G401.6 (cell line): ENCODE results near the gene LSP1.

Experiments
- FAIRE-seq: peaks from 2 replicates; lab custom pipeline; 2012; peaks lifted over from hg19 to GRCh38; lab: Jason Lieb, UNC

LSP1 gene

DNA sequence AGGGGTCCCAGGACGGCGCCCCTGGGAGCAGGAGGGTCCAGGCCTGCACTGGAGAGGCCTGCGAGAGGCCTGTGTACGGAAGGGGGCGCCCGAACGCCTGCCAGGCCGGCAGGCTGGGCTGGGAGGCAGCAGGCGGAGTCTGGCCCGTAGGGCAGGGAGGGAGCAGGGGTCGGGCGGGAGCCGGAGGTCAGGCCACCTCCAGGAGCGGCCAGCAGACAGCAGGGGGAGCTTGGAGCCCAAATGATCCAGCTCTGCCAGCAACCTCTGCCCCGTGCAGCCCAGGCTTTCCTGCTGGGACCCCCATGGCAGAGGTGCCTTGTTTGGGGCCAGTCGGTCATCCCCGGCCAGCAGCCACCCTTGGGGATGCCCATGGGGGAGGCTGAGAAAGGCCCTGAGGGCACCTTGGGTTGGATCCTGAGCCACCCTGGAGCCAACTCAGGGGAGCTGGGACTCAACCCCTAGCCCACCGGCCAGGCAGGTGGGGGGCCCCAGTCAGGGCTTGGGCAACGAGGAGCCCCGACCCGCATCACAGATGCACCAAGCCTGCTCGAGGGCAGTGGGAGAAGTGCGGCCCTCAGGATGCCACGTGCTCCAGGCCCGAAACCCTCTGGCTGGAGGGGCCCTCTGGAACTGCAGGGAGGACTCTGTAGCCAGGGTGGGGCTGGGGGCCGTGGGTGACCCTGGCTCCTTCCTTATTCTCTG, 27.7 kb upstream of the LSP1 start:
- no peak for FAIRE-seq

DNA sequence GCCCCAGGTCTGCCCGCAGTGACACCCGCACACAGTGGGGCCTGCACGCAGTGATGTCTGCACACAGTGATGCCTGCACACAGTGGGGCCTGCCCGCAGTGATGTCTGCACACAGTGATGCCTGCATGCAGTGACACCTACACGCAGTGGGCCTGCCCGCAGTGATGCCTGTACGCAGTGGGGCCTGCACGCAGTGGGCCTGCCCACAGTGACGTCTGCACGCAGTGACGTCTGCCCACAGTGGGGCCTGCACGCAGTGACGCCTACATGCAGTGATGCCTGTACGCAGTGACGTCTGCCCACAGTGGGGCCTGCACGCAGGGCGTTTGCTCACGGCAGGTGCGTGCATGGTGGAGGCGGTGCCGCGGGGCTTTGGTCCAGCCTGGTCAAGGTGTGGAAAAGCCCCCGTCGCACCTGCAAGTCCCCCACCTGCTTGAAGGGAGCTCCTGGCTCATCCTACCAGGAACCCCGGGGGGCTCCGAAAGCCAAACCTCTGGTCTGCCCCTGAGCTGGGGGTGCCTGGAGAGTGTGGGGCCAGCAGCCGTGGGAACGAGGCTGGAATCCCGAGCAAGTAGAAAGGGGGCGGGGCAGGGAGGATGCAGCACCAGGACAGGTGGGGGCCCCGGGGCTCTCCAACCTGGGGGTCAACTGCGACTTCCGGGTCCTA, 27.0 kb upstream of the LSP1 start:
- FAIRE-seq: no peak

- no peak for FAIRE-seq
These were observed 26.3 kb upstream of the LSP1 start for GRCh38 chr11:1826552-1827094.

DNA sequence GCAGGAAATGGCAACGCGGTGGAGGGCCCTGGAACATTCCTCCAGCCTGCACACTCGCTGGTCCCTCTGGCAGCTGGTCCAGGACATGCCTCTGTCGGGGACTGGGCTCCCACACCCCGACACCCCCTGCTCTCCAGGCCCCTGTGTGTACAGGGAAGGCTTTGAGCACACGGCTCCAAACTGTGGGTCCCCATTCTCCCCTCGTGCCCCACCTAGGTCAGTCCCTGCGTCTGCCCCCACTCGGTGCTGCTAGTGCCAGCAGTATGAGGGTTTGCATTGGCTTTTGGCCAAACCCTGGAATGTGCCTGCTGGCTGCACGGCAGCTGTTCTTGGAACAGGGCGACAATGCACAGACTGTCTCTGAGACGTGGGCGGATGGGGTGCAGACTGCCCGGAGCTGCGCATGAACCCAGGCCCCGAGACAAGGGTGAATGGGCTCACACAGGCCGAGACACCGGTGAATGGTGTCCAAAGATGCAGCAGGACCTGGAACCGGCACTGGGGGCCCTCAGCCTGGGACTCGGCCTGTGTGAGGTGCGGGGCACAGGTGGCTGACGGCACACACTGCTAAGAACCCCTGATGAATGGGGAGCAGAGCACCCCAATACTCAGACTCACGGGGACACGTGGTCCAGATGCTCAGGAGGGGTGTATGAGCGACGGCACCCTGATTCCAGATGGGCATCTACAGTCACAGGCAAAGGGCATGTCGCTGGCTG, 25.6 kb upstream of the LSP1 start:
- FAIRE-seq: no peak

- FAIRE-seq: no peak
These were observed 25.0 kb upstream of the LSP1 start for GRCh38 chr11:1827931-1828330.

DNA sequence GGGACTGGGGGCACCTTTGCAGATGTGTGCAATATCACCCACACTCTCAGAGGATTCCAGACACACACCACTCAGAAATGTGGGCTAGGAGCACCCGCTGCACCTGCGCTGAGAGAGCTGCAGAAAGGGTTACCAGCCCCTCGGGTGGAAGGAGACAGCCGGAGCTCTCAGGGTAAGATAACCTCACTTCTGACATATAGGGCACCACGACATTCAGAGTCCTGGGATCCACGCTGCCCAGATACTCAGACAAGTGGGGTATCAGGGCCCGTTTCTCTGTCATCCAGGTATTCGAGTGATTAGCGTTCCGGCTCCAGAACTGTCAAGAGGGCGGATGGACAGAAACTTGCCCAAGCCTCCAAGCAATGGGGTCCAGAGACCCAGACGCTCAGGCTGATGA, 24.3 kb upstream of the LSP1 start:
- no peak for FAIRE-seq

- no peak for FAIRE-seq
These were observed 23.7 kb upstream of the LSP1 start for GRCh38 chr11:1829039-1829820.

DNA sequence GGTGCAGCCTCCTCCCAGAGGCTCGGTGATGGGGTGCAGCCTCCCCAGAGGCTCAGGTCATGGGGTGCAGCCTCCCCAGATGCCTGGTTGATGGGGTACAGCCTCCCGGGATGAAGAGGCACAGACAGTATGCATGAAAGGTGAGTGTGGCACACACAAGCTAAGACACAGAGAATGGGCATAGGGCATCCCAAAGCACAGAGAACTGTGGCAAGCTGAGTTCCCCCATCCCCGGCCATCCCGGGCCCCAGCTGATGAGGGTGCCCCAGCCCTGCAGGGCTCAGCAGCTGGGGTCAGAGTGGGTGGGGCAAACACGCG, 22.9 kb upstream of the LSP1 start:
- FAIRE-seq: no peak

DNA sequence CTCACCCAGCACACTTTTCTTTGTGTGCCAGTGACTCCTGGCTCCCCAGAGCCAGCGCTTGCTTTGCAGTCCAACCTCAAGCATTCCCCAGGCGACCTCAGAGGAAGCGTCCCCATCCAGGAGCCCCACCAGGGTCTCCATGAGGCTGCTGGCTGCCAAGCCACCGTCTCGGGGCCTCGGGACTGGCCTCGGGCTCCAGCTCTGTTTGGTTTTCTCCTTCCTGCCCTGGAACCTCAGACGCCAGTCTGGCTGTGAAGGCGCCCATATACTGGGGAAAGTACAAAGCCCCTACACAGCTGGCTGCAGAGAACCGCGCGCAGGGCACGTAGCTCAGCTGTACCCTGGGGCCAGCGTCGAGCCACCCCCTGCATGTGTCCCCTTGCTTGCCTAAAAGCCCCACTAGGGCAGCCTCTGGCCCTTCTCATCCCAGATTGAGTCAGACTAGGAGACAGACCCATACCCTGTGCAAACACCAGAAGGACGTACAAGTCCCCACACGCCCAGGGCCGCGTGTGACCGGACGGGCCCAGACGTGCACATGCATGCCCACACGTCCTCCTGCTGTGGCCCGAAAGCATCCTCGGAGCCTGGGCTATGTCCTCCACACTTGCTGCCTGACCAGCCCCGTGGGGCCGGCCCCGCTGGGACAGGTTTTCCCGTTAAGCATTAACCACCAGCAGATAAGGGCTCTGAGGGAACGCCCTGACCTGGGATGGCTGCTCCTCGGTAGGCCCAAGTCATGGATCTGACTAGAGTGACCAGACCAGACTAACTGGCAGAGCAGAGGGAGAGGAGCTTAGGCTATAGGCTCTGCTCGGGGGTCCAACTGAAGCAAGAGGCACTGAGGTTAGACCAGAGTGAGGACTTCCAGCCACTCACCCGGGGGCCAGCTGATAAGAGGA, 22.3 kb upstream of the LSP1 start:
- FAIRE-seq: no peak

DNA sequence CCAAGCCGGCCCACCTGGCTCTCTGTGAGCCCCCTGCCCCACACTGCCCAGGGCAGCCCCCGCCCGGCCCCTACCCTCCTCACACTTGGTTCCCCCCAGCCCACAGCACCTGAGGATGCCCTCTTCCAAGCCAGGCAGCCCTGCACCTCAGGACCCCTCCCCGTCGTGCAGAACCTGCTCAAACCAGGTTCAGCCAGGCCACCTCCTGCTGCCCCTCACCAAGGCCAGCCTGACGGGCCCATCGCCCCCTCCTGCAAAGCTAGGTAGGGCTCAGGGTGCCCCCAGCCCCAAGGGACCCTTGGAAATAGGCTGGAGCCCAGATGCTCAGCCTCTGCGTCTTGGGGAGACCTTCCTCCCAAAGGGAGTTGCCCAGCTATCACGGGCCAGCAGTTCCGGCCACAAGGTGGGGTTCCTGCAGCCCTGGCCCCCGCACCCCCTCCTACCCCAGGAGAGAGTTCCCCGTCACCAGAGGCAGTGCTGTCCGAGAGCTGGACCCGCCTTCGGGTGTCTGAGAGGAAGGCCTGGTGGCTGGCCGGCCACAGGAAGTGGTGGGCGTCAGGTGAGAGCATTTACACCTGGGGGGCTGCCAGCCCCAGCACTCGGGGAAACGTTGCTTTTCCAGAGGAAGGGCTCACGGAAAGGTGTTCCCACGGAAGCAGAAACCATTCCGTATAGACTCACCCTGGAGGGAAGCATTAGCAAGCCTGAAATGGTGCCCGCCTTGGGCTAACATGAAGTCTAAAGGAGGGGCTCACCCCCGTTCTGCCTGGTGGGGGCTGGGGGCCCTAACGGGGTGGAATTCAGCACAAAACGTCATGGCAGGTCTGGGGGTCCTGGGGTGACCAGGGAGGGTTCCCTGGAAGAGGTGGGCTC, 21.3 kb upstream of the LSP1 start:
- FAIRE-seq: no peak

GRCh38 chr11:1832211-1832919, 20.5 kb upstream of the LSP1 start:
- FAIRE-seq: no peak

DNA sequence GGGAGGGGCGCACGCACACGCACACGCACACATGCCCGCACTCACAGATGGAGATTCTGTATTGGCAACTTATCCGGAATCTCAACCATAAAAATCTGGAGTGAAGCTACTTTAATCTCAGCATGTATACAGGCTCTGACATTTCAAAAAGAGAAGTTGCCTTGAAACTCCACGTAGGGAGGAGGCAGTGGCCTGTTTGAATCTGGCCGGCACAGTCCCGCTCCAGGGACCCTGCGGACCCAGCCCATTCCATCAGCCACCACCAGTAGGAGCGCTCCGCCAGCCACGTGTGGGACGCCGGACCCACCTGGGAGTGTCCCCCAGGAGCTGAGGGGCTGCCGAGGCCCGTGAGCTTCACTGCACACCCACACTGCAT, 20.0 kb upstream of the LSP1 start:
- FAIRE-seq: no peak

- no peak for FAIRE-seq
These were observed 18.7 kb upstream of the LSP1 start for GRCh38 chr11:1834062-1834610.

DNA sequence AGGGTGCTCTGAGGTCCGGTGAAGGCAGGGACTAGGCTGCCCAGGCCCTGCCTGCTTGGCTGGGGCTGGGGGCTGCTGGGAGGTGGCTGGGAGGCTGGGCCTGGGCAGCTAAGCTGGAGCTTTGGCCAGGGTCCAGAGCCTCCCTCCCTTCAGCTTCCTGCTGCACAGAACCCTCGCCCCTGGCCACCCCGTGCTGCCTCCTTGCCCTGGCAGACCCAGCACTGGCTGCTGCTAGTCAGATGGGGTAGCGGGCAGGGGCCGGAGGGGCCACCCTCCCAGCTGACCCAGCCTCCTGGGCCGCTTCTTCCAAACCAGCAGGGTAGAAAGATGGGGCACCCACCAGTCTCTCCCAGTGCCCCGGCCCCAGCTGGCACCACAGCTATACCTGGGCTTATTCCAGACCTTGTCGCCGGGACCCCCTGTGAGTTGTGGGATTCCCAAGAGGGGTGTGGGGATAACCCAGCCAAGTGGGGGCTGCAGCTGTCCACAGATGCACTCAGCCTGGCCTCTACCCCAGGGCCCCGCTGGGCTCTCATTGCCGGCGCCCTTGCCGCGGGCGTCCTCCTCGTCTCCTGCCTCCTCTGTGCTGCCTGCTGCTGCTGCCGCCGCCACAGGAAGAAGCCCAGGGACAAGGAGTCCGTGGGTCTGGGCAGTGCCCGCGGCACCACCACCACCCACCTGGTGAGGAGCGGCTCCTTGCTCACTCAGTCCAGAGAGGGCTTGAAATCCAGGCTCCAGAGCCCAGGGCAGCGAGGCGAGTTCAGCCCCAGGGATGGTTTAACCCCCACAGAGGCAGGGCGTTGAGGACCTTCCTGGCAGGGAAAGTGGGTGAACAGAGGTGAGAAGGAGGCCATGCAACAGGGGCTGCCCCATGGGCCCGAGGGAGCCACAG, 17.9 kb upstream of the LSP1 start, which contains the start of gene SYT8:
TSS of gene SYT8 (plus strand) at position 212 of the 892 bp plus-strand sequence. CDS start at position 328, 116 bp downstream.
- no peak for FAIRE-seq

DNA sequence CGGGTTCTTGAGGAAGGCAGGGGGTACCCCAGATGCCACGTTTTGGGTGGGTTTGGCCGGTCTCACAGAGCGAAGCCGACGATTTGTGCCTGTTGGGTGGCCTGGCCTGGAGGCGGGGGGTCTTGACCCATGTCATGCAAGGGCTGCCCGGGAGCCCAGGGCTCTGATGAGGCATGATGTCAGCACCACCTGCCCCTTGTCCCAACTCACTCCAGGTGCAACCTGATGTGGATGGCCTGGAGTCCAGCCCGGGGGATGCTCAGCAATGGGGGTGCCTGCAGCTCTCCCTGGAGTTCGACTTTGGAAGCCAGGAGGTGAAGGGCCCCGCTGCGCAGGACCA, 17.2 kb upstream of the LSP1 start:
- FAIRE-seq: no peak

GRCh38 chr11:1836011-1836945, 16.6 kb upstream of the LSP1 start:
- no peak for FAIRE-seq
